ENCODE measurements around the gene CDK13. TPM values are rescaled to one million over a fixed set of nuclear protein-coding genes. Genes with fewer than 3 reads are reported as not detected.

CDK13 gene
- total RNA-seq, 2 experiments from 2014 or later = 49.0 to 68.6 TPM

DNA sequence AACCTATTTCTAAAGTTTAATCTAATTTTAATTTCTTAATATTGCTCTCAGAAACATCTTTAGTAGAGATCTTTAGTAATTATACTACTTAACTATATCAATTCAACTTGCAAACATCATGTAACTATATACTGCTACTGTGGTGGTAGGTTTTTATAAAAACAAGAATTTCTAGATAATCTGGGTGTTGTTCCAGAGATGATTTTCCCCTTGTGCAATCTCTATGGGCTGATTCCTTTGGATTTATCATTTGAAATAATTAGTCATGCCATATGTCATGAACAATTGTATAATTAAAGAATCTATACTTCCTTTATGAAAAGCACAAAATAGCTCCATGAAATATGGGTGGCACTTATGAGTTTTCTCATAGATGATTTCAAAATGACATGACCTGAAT, 23.9 kb upstream of the CDK13 start:
- H3K4me1 Mint-ChIP-seq = no peaks in the 10 kb centered on the region
- POLR2A ChIA-PET = no interaction called here
- no peak overlapping the region for H3K27ac Mint-ChIP-seq
- CTCF ChIA-PET = no interaction called here
- H3K4me3 Mint-ChIP-seq = no peak overlapping the region
- no peaks in the 10 kb centered on the region for H3K9me3 Mint-ChIP-seq
- DNase-seq = no peak
- peaks cover 6% of the 10 kb centered on the region for H3K27me3 Mint-ChIP-seq
- no peaks in the 10 kb centered on the region for H3K36me3 Mint-ChIP-seq (ENCODE audit: low read depth)

DNA sequence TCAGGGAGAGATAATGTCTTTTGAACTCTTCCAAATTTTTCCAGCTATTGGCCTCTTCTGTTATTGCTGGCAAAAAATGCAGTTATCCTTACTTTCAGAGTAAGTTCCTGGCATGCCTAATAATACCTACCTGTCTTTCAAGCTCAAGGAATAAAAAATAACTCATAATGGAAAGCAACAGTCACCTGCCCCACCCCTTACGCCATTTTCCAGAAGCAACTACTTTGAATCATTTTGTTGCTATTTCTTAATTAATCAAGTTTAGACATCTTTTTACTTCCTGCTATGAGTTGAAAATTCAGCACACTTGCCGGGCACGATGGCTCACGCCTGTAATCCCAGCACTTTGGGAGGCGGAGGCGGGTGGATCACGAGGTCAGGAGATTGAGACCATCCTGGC, 23.0 kb upstream of the CDK13 start:
- Mint-ChIP-seq H3K36me3 (ENCODE audit: low read depth) (no peaks in the 10 kb centered on the region), H3K4me1 (no peaks in the 10 kb centered on the region), H3K27ac (no peak overlapping the region), H3K4me3 (no peak overlapping the region), H3K27me3 (peaks cover 9% of the 10 kb centered on the region), H3K9me3 (no peaks in the 10 kb centered on the region)
- DNase-seq = no peak
- POLR2A ChIA-PET = no interaction called here
- CTCF ChIA-PET = no interaction called here

DNA sequence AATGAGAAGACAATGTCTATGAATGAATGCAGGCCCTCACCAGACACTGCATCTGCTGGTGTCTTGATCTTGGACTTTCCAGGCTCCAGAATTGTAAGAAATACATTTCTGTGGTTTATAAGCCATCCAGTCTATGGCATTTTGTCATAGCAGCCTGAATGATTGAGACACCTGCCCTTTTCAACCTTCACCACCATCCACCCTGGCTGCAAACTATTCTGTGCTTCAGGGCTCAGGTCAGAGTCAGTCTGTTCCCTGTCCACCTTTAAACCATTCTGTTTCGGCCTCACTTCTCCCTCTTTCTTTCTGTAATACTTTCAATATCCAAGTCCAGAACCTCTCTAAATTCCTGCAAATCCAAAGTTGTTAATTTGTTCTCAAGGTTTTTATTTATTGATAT, 15.9 kb upstream of the CDK13 start:
- POLR2A ChIA-PET = no interaction called here
- Mint-ChIP-seq H3K36me3 (ENCODE audit: low read depth) (no peaks in the 10 kb centered on the region), H3K9me3 (no peaks in the 10 kb centered on the region), H3K27me3 (peaks cover 5% of the 10 kb centered on the region), H3K27ac (no peak overlapping the region), H3K4me1 (no peaks in the 10 kb centered on the region), H3K4me3 (no peak overlapping the region)
- DNase-seq = no peak
- CTCF ChIA-PET = no interaction called here

DNA sequence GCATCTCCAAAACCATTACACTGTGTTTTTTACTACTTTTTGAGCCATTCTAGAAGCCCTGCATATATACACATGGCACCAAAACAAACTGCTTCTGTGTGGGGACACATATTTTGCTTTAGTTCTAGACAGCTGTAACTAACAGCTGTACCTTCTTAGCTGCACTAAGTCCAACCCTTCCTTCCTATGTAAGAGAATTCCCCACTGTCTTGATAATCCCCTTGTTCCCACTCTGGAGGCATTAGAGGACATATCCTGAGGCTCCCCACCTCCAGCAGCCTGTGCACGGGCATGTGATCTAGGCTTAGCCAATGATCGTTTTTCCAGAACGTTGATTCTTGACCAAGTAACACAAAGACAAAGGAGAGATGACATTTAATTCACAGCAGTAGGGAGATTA, 13.3 kb upstream of the CDK13 start:
- CTCF ChIA-PET = no interaction called here
- H3K36me3 Mint-ChIP-seq (ENCODE audit: low read depth) = no peaks in the 10 kb centered on the region

DNA sequence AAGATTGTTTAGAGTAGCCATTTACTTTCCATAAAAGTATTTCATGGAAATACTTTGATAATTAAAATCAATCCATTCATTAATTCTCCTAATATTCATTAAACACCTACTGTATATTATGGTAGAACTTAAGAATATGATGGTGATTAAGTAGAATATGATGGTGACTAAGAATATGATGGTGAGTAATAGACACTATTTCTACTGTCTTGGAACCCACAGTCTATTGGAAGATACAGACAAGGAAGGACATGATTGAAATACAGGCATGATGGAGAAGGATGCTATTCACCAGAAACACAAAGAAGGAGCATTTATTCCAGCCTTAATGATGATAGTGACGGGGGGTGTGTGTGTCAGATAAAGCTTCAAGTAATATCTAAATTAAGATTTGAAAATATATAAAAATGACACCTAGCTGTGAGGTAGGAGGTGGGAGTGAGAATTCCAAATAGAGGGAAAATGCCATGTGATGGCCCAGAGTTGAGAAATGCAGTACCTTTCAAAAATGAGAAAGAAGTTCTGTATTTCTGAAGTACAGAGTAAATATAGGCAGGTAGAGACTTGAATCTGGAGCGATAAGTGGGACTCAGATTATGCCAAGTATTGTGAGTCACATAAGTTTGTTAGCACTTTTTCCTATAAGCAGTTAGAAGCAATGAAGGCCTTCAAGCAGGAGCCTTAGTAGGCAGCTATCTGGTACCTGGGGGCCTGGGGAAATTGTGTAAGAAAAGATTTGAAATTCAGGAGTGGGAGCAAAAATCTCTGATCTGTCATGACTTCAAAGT, 12.5 kb upstream of the CDK13 start:
- no peak overlapping the region for H3K27ac Mint-ChIP-seq
- no peaks in the 10 kb centered on the region for H3K36me3 Mint-ChIP-seq (ENCODE audit: low read depth)
- H3K4me1 Mint-ChIP-seq = peaks cover 3% of the 10 kb centered on the region
- H3K4me3 Mint-ChIP-seq = no peak overlapping the region
- no peaks in the 10 kb centered on the region for H3K9me3 Mint-ChIP-seq
- POLR2A ChIA-PET = no interaction called here
- no peak for DNase-seq
- H3K27me3 Mint-ChIP-seq = peaks cover 3% of the 10 kb centered on the region
- CTCF ChIA-PET = no interaction called here

More for the DNA sequence above, 13.3 kb upstream of the CDK13 start:
- no peak overlapping the region for H3K27ac Mint-ChIP-seq
- no peaks in the 10 kb centered on the region for H3K9me3 Mint-ChIP-seq
- H3K27me3 Mint-ChIP-seq = peaks cover 4% of the 10 kb centered on the region
- no peak overlapping the region for H3K4me3 Mint-ChIP-seq
- no peak for DNase-seq
- H3K4me1 Mint-ChIP-seq = no peaks in the 10 kb centered on the region
- POLR2A ChIA-PET = no interaction called here

DNA sequence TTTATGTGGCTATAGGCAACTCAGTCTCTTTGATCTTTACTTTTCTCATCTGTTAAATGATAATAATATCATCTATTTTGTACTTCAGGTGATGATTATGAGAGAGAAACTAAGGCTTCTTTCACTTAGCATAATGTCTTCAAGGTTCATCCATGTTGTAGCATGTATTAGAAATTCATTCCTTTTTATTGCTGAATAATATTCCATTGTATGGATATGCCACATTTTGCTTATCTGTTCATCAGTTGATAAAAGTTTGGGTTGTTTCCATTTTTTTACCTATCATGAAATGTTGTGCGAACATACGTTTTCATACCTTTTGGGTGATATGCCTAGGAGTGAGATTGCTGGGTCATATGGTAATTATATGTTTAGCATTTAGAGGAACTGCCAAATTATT, 7.2 kb upstream of the CDK13 start:
- CTCF ChIA-PET = no interaction called here
- POLR2A ChIA-PET = no interaction called here

DNA sequence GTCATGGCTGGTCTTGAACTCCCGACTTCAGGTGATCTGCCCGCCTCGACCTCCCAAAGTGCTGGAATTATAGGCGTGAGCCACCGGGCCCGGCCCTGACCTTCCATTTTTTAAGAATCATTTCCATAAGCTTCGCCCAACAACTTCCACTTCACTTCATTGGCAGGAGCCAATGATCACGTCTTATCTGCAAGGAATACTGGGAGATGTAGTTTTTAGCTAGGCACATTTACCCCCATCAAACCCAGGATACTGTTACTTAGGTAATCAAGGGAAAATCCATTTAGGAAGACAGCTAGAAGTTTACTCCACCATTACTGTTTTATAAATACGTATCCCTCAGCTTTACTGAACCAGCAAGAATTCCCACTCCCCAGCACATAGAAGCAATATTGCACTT, 3.4 kb upstream of the CDK13 start:
- CTCF ChIA-PET = interaction anchor here (1.0 kb wide), 1 partner anchor 10 kb away, joined by 3 read pairs; no protein-coding TSS in a partner anchor
- Mint-ChIP-seq H3K4me3 (no peak overlapping the region), H3K4me1 (peaks cover 26% of the 10 kb centered on the region), H3K27ac (no peak overlapping the region), H3K36me3 (ENCODE audit: low read depth) (peaks cover 4% of the 10 kb centered on the region), H3K27me3 (no peaks in the 10 kb centered on the region), H3K9me3 (peaks cover 2% of the 10 kb centered on the region)
- POLR2A ChIA-PET = no interaction called here
- DNase-seq = no peak

More for the DNA sequence above, 7.2 kb upstream of the CDK13 start:
- peaks cover 13% of the 10 kb centered on the region for H3K4me1 Mint-ChIP-seq
- no peak for DNase-seq
- no peak overlapping the region for H3K4me3 Mint-ChIP-seq
- H3K27ac Mint-ChIP-seq = no peak overlapping the region
- no peaks in the 10 kb centered on the region for H3K27me3 Mint-ChIP-seq
- H3K36me3 Mint-ChIP-seq (ENCODE audit: low read depth) = no peaks in the 10 kb centered on the region
- H3K9me3 Mint-ChIP-seq = peaks cover 2% of the 10 kb centered on the region

DNA sequence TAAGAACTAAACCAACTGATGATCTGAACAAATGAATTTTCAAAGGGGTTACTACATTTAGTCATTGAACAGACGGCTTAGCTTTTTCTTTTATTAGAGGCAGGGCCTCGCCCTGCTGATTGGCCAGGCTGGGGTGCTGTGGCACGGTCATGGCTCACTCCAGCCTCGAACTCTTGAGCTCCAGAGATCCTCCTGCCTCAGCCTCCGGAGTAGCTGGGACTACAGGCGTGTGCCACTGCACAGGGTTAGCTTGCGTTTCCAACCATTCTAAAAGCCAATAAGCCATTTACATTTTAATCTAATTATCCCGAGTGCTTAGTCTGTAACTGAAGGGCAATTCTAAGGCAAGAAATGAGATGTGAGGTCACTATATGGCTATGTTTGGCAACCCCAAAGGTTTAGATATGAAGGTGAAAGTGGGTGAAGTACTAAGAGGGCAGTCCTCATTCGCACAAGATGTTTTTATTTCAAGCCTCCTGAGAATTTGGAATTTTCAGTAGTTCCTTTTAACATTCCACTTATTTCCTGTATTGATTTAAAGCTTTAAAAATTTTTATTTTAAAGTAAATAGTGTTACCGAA, 1.6 kb upstream of the CDK13 start:
- POLR2A ChIA-PET = no interaction called here
- H3K4me3 Mint-ChIP-seq = peak overlapping the region; percentile 92

DNA sequence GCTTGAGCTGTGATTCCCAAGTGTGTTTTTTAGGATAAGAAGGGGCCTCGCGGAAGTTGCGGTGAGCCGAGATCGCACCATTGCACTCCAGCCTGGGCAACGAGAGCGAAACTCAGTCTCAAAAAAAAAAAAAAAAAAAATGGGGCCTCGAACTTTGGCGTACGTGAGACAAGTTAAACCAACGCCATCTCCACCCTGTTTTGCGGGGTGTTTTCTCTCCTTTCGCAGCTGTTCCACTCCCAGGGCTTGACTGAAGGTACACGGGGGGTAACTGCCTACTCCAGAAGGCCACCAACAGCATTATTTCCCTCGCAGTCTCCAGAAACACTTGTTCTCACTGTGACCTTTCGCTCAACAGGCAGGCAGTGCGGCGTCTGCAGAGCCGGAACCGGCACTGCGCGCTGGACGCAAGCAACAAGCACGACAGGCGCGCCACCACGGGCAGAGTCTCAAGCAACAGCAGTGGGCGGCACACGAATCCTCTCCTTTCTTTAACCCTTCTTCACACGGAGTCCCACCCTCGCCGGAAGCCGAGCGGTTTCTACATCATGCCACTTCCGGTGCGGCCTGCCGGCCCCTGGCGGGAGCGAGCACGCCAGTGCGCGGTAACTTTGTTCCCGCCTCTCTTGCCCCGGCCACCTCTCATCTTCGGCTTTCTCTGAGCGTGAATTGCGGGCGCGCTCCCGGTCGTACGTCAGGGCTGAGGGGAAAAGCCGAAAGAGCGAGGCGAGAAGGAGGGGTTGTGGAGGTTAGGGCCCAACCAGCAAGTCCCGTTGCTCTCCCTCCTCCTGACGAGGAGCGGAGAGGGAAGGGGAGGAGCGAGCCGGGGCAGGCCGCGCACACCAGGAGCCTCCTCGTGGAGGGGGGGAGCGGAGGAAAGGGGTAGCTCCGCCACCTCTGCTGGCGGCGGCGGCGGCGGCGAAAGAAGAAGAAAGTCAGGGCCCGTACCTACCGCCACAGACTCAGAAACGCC, 814 bp upstream of the CDK13 start:
- Mint-ChIP-seq H3K4me1 (peaks cover 38% of the 10 kb centered on the region), H3K36me3 (ENCODE audit: low read depth) (peaks cover 23% of the 10 kb centered on the region), H3K27ac (peak overlapping the region; percentile 100), H3K27me3 (no peaks in the 10 kb centered on the region), H3K4me3 (peak overlapping the region; percentile 92), H3K9me3 (peaks cover 2% of the 10 kb centered on the region)
- ChIA-PET CTCF (interaction anchor here (0.6 to 2.2 kb wide), 2 partner anchors 103 to 185 kb away, joined by 3 to 9 read pairs; partner anchors contain the start of genes MPLKIP and SUGCT), POLR2A (no interaction called here)
- peak; percentile 98 for DNase-seq

More for the DNA sequence above, 1.6 kb upstream of the CDK13 start:
- peak overlapping the region; percentile 100 for H3K27ac Mint-ChIP-seq
- H3K4me1 Mint-ChIP-seq = peaks cover 32% of the 10 kb centered on the region
- peaks cover 16% of the 10 kb centered on the region for H3K36me3 Mint-ChIP-seq (ENCODE audit: low read depth)
- CTCF ChIA-PET = interaction anchor here (1.2 to 2.2 kb wide), 2 partner anchors 9 to 186 kb away, joined by 3 to 9 read pairs; partner anchors contain the start of genes MPLKIP and SUGCT
- DNase-seq = no peak
- H3K27me3 Mint-ChIP-seq = no peaks in the 10 kb centered on the region
- peaks cover 2% of the 10 kb centered on the region for H3K9me3 Mint-ChIP-seq

DNA sequence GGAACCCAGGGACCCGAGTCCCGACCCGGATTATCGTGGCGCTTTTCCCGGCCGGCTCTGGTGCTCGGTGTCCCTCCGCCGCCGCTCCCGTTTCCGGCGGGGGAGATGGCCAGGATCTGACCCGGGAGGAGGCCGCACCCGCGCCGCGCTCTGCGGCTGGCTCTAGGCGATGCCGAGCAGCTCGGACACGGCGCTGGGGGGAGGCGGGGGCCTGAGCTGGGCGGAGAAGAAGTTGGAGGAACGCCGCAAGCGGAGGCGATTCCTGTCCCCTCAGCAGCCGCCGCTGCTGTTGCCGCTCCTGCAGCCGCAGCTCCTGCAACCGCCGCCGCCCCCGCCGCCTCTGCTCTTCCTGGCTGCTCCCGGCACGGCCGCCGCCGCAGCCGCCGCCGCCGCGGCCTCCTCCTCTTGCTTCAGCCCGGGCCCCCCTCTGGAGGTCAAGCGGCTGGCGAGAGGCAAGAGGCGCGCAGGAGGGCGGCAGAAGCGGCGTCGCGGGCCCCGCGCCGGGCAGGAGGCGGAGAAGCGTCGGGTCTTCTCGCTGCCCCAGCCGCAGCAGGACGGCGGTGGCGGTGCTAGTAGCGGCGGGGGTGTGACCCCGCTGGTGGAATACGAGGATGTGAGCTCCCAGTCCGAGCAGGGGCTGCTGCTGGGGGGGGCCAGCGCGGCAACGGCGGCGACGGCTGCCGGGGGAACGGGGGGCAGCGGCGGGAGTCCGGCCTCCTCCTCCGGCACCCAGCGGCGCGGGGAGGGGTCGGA, 593 bp downstream of the CDK13 start:
- CTCF ChIA-PET = interaction anchor here (0.6 to 2.2 kb wide), 3 partner anchors 34 to 184 kb away, joined by 3 to 9 read pairs (median 4); partner anchors contain the start of genes MPLKIP and SUGCT
- Mint-ChIP-seq H3K27me3 (no peaks in the 10 kb centered on the region), H3K4me1 (peaks cover 52% of the 10 kb centered on the region), H3K9me3 (peaks cover 2% of the 10 kb centered on the region), H3K27ac (peak overlapping the region; percentile 100), H3K4me3 (peak overlapping the region; percentile 92), H3K36me3 (ENCODE audit: low read depth) (peaks cover 37% of the 10 kb centered on the region)
- POLR2A ChIA-PET = no interaction called here
- peak; percentile 36 for DNase-seq

DNA sequence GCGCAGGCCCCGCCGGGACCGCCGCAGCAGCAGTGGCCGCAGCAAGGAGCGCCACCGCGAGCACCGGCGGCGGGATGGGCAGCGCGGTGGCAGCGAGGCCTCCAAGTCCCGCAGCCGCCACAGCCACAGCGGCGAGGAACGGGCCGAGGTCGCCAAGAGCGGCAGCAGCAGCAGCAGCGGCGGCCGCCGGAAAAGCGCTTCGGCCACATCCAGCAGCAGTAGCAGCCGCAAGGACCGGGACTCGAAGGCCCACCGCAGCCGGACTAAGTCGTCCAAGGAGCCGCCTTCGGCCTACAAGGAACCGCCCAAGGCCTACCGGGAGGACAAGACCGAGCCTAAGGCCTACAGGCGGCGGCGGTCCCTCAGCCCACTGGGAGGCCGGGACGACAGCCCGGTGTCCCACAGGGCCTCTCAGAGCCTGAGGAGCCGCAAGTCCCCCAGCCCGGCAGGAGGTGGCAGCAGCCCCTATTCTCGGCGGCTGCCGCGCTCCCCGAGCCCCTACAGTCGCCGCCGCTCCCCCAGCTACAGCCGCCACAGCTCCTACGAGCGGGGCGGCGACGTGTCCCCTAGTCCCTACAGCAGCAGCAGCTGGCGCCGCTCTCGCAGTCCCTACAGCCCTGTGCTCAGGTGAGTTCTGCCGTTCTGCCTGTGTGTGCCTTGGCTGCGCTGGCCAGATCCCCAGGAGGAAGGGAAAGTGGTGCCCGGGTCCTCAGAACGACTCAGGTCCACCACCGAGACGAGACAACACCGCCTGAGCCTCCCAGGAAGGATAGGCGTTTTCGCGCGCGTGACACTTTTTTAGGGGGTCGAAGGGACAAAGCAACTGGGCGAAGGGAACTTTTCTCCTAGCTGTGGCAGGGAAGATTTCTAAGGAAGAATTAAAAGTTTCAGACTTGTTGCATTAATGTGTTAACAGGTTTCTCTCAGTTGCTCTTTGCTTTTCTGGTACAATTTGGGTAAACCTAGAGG, 1.5 kb downstream of the CDK13 start:
- H3K9me3 Mint-ChIP-seq = peaks cover 2% of the 10 kb centered on the region
- H3K27me3 Mint-ChIP-seq = no peaks in the 10 kb centered on the region
- H3K4me3 Mint-ChIP-seq = peak overlapping the region; percentile 94
- ChIA-PET CTCF (interaction anchor here (0.6 to 0.9 kb wide), 2 partner anchors 11 to 35 kb away, joined by 3 to 4 read pairs; no protein-coding TSS in a partner anchor), POLR2A (interaction anchor here (0.5 kb wide), 1 partner anchor 24 kb away, joined by 3 read pairs; no protein-coding TSS in a partner anchor)
- peak; percentile 63 for DNase-seq
- peaks cover 41% of the 10 kb centered on the region for H3K36me3 Mint-ChIP-seq (ENCODE audit: low read depth)
- H3K4me1 Mint-ChIP-seq = peaks cover 57% of the 10 kb centered on the region
- H3K27ac Mint-ChIP-seq = peak overlapping the region; percentile 91

Measured in activated CD4-positive, alpha-beta T cell treated with anti-CD3 and anti-CD28 coated beads, Interleukin-2, amount 10 ng/mL, durations not matched to agents 7 days and 5 days (primary cell).